HS-5 (cell line): Measurements from ENCODE around the gene KLHDC4.
A peak's percentile ranks its signal among the peaks of the same experiment; 100 is the strongest.
"Not testable (repeated sequence)": the region's sequence is repeated elsewhere in the genome, so short reads cannot be mapped to it uniquely, and the experiment has no call there.

Experiments
- DNase-seq: peaks from one replicate; pipeline ENCODE4 v3.0.0-alpha.2; 2012; ENCODE audit warnings: low read depth

Gene KLHDC4

GRCh38 chr16:87765776-87766484 lies at the start of gene KLHDC4:
TSS of gene KLHDC4 (minus strand) at chr16:87765986. CDS start at chr16:87765890, 96 bp downstream.
- no peak for DNase-seq

DNA sequence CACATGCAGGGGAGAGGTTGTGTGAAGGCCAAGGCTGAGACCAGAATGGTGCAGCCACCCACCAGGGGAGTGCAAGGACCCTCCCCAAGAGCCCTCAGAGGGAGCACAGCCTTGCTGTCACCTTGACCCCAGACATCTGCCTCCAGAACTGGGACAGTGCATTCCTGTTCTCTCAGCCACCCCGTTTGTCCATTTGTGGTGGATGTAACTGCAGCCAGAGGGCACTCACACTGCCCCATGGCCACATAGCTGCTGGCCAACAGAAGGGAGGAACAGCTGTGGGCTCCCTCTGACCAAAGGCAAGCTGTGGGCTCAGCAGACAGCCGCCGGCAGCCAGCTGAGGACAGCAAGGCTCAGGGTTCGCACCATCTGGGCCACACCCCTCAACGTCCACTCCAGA lies 49.8 kb upstream of the KLHDC4 start:
- DNase-seq = no peak

DNA sequence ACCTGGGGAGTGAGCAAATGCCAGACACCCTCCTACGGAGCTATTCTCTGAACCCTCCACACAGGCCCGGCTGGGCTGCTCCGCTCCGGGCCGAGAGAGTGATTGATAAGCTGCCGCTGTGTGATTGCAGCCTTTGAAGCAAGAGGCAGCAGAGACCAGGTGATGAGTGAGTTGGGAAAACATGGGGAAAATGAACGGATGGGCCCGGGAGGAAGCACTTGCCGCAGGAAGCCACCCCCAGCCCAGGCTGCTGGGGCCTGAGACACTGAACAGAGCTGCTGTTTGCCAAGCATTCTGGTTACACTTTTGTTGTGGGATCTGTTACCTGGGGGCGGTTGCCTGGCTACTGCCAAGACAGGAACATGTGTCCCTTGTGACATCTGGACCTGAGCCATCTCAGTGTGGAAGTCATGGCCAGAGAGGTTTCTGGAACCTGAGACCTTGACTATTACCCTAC lies 46.4 kb upstream of the KLHDC4 start:
- DNase-seq = no peak

DNA sequence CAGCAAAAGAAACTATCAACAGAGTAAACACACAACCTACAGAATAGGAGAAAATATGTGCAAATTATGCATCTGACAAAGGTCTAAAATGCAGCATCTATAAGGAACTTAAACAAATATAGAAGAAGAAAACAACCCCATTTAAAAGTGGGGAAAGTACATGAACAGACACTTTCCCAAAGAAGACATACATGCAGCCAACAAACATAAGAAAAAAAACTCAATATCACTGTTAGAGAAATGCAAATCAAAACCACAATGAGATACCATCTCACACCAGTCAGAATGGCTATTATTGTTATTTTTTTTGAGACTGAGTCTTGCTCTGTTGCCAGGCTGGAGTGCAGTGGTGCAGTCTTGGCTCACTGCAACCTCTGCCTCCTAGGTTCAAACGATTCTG lies 45.7 kb upstream of the KLHDC4 start:
- DNase-seq = not testable (repeated sequence)

DNA sequence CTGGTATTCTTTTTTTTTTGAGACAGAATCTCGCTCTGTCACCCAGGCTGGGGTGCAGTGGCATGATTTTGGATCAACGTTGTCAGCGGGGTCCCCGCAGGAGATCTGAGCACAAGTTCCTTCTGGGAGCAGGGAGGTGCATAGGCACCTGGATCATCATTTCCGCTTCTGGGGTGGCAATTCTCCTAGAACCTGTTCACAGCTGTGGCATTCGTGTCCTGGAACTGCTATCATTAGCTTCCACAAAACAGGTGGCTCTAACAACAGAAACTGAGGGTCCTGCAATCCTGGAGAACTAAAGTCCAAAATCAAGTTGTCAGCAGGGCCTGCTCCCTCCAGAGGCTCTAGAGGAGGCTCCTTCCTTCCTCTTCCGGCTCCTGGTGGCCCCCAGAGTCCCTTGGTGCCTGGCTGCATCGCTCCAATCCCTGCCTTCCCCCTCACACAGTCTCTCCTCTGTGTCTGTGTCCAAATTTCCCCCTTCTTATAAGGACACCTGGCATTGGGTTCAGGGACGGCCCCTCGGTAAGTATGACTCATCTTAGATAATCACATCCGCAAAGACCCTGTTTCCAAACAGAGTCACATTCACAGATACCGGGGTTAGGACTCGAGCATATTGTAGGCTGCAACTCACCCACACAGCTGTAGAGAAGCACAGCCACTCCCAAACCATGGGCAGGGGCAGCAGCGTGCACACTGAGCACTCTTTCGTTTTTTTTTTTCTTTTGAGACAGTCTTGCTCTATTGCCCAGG lies 43.5 kb upstream of the KLHDC4 start:
- DNase-seq = no peak

DNA sequence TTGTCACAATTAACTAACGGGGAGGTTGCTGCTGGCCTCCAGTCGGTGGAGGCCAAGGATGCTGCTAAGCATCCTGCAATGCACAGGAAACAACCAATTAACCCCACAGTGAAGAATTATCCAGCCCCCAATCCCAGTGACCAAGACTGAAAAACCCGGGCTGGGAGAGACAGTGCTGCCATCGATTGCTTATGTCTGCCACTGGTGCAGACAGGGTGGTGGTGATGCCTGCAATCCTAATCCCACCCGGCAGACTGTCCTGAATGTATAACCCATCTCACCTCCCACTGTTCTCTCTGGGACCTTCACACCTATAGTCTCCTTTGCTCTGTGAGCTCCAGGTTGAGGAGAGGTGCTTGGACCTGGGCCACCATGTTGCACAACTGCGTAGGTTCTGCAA lies 42.3 kb upstream of the KLHDC4 start:
- DNase-seq = no peak

DNA sequence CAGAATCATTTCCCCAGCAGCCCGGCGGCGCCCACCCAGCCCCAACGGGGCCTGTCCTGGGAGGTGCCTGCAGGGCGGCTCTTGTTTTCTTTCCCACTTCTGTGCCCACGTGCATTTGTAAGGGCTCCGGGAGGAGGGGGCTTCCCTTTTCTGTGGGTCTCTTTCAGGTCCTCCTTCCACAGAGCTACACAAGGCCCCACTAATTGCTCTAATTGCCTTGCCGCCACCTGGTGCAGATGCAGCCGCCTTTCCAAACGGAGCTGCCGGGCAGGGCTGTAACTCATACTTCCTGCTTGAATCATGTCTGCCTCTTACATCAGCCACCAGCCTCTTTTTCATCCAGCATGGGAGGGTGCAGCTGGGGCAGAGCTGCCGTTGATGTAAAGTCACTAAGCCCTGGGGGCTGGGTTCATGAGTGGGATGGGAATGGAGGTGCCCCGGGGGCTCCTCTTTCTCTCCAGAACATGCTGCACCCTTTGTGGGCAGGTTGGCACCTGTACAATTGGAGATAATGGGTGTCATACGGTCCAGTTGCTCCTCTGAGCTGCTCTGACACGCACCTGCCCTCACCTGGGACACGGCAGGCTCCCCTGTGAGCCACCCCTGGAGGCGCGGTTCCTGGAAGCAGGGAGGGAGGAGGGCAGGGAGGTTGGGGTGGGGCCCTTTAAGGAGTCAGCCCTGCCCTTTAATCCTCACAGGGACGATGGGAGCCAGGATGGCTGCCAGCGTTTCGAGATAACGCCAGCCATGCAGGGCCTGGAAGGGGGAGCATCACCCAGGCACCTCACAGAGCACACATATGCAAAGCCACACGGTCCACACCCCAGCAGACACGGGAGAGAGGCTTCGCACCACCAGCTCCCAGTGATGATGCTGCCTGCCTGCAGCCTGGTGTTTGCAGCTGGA lies 41.1 kb upstream of the KLHDC4 start:
- peak; percentile 45 for DNase-seq

- DNase-seq = no peak
Observed at GRCh38 chr16:87806261-87806640, 40.5 kb upstream of the KLHDC4 start.

GRCh38 chr16:87803385-87803784 lies 37.6 kb upstream of the KLHDC4 start:
- no peak for DNase-seq

GRCh38 chr16:87802670-87803069 lies 36.9 kb upstream of the KLHDC4 start:
- DNase-seq = no peak

GRCh38 chr16:87801679-87802259 lies 36.0 kb upstream of the KLHDC4 start:
- DNase-seq = no peak

- no peak for DNase-seq
Observed at GRCh38 chr16:87800497-87800896, 34.7 kb upstream of the KLHDC4 start.

- DNase-seq = no peak
Observed at GRCh38 chr16:87795336-87795735, 29.6 kb upstream of the KLHDC4 start.

GRCh38 chr16:87794485-87795078 lies 28.8 kb upstream of the KLHDC4 start:
- no peak for DNase-seq

GRCh38 chr16:87792205-87792565 lies 26.4 kb upstream of the KLHDC4 start:
- DNase-seq = no peak

- no peak for DNase-seq
Observed at GRCh38 chr16:87791295-87792204, 25.8 kb upstream of the KLHDC4 start.

GRCh38 chr16:87790292-87791100 lies 24.7 kb upstream of the KLHDC4 start:
- no peak for DNase-seq

DNA sequence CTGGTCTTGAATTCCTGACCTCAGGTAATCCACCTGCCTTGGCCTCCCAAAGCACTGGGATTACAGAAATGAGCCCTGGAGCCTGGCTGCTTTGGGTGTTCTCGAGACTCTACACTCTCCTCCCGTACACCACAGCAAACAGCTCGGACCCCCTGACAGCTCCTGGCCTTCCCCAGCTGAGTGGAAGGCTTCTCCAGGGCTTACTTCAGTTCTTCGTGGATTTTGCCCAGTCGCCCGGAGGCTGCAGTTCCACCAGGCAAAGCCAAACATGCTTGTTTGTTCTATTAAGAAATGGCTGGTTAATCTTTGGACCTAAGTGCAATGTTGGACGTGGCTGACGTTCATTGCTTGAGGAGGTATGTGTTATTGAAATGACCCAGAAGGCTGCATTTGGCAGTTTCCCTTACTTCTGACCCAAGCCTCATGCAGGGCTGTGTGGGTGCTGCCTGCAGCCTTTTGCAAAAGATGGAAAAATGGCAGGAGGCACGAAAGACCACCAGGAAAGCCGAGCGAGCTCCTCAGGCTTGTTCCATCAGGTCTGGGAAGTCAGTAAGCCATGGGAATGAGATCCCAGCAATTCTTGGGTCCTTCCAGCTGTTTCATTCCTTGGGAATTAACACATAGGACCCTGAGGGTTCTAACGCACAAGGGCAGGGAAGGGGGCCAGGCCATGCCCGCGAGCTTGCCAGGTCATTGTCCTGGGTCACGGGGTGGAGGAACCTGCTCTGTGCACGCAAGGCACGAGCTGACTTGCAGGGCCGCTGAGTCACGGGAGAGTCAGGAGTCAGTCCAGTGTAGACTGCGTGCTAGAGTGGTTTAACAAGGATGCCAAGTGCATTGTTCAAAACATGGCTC lies 23.9 kb upstream of the KLHDC4 start:
- no peak for DNase-seq
